Effector memory CD8-positive, alpha-beta T cell (primary cell): ENCODE measurements around the gene MCFD2.

Experiments used
- ATAC-seq: fragments of 150-1000 bp; cut with Tn5 transposase; replicated peaks from 2 replicates; pipeline ENCODE4 v1.10.0; 2021; ENCODE audit warnings: mild to moderate bottlenecking, moderate library complexity
- DNase-seq, 3 experiments: peaks; one replicate each; pipeline ENCODE4 v3.0.0; 2021
- H3K27ac Mint-ChIP-seq, 2 donors: one replicate each; pipeline ENCODE4 v1.8.0; 2022; ENCODE audit warnings: mild to moderate bottlenecking in 2 of 2, mixed read lengths in 2 of 2, moderate library complexity in 2 of 2
- H3K27me3 Mint-ChIP-seq, 2 donors: one replicate each; pipeline ENCODE4 v1.8.0; 2022; ENCODE audit warnings: mixed read lengths in 2 of 2
- H3K36me3 Mint-ChIP-seq: one replicate; pipeline ENCODE4 v1.8.0; 2022; ENCODE audit warnings: mild to moderate bottlenecking, moderate library complexity, mixed read lengths; ENCODE audit not compliant: insufficient read depth
- H3K4me1 Mint-ChIP-seq, 2 donors: one replicate each; pipeline ENCODE4 v1.8.0; 2022; ENCODE audit warnings: low read depth in 2 of 2, mixed read lengths in 2 of 2
- H3K4me3 Mint-ChIP-seq, 2 donors: one replicate each; pipeline ENCODE4 v1.8.0; 2022; ENCODE audit warnings: mild to moderate bottlenecking in 2 of 2, mixed read lengths in 2 of 2, moderate library complexity in 2 of 2
- H3K9me3 Mint-ChIP-seq, 2 donors: one replicate each; pipeline ENCODE4 v1.8.0; 2022; ENCODE audit warnings: mixed read lengths in 2 of 2

MCFD2 gene

GRCh38 chr2:46950314-46950713 is 34.7 kb upstream of the MCFD2 start:
- Mint-ChIP-seq H3K4me3 (no peak overlapping the region), H3K4me1 (peaks cover 15 to 34% of the 10 kb centered on the region in 2 donors), H3K27me3 (no peaks in the 10 kb centered on the region), H3K27ac (peak overlapping the region in 1 of 2 donors; percentile 36), H3K9me3 (no peaks in the 10 kb centered on the region), H3K36me3 (peaks cover 48% of the 10 kb centered on the region)
- ATAC-seq (no peak), DNase-seq (no peak)

GRCh38 chr2:46947841-46948240 is 32.2 kb upstream of the MCFD2 start:
- H3K4me3 Mint-ChIP-seq, result no peak overlapping the region
- H3K9me3 Mint-ChIP-seq, result no peaks in the 10 kb centered on the region
- H3K27me3 Mint-ChIP-seq, result no peaks in the 10 kb centered on the region
- H3K36me3 Mint-ChIP-seq, result peaks cover 45% of the 10 kb centered on the region
- peaks cover 23 to 38% of the 10 kb centered on the region in 2 donors for H3K4me1 Mint-ChIP-seq
- H3K27ac Mint-ChIP-seq, result peak overlapping the region in 1 of 2 donors; percentile 23
- ATAC-seq (no peak), DNase-seq (no peak)

GRCh38 chr2:46945671-46946070 is 30.1 kb upstream of the MCFD2 start:
- no peak for ATAC-seq
- Mint-ChIP-seq H3K4me1 (peaks cover 37 to 43% of the 10 kb centered on the region in 2 donors), H3K36me3 (peaks cover 45% of the 10 kb centered on the region), H3K4me3 (peak overlapping the region in 1 of 2 donors; percentile 48), H3K9me3 (no peaks in the 10 kb centered on the region), H3K27ac (peak overlapping the region; percentile 98 to 99), H3K27me3 (no peaks in the 10 kb centered on the region)
- DNase-seq, result no peak

GRCh38 chr2:46943881-46944798 is 28.5 kb upstream of the MCFD2 start:
- H3K9me3 Mint-ChIP-seq, result no peaks in the 10 kb centered on the region
- peaks cover 40% of the 10 kb centered on the region for H3K36me3 Mint-ChIP-seq
- ATAC-seq (peak; percentile 60), DNase-seq (peak; percentile 54 to 58 (median 57))
- no peaks in the 10 kb centered on the region for H3K27me3 Mint-ChIP-seq
- peaks cover 38 to 47% of the 10 kb centered on the region in 2 donors for H3K4me1 Mint-ChIP-seq
- peak overlapping the region; percentile 91 to 99 for H3K4me3 Mint-ChIP-seq
- peak overlapping the region; percentile 98 to 99 for H3K27ac Mint-ChIP-seq

GRCh38 chr2:46942891-46943626 is 27.5 kb upstream of the MCFD2 start:
- Mint-ChIP-seq H3K27me3 (no peaks in the 10 kb centered on the region), H3K4me1 (peaks cover 43 to 47% of the 10 kb centered on the region in 2 donors), H3K9me3 (no peaks in the 10 kb centered on the region), H3K4me3 (peak overlapping the region; percentile 91 to 99), H3K27ac (peak overlapping the region; percentile 98 to 99), H3K36me3 (peaks cover 40% of the 10 kb centered on the region)
- ATAC-seq (no peak), DNase-seq (no peak)

GRCh38 chr2:46942143-46942526 is 26.5 kb upstream of the MCFD2 start:
- peaks cover 47 to 49% of the 10 kb centered on the region in 2 donors for H3K4me1 Mint-ChIP-seq
- H3K36me3 Mint-ChIP-seq, result peaks cover 42% of the 10 kb centered on the region
- H3K4me3 Mint-ChIP-seq, result peak overlapping the region; percentile 91 to 99
- ATAC-seq (peak; percentile 61), DNase-seq (peak; percentile 69 to 76 (median 72))
- H3K27ac Mint-ChIP-seq, result peak overlapping the region; percentile 98 to 99
- no peaks in the 10 kb centered on the region for H3K9me3 Mint-ChIP-seq
- H3K27me3 Mint-ChIP-seq, result no peaks in the 10 kb centered on the region

- peaks cover 31% of the 10 kb centered on the region for H3K36me3 Mint-ChIP-seq
- peak overlapping the region; percentile 82 to 95 for H3K27ac Mint-ChIP-seq
- H3K27me3 Mint-ChIP-seq, result no peaks in the 10 kb centered on the region
- H3K4me3 Mint-ChIP-seq, result peak overlapping the region; percentile 88 to 91
- peaks cover 40 to 47% of the 10 kb centered on the region in 2 donors for H3K4me1 Mint-ChIP-seq
- ATAC-seq (no peak), DNase-seq (no peak)
- H3K9me3 Mint-ChIP-seq, result no peaks in the 10 kb centered on the region
Observed at GRCh38 chr2:46939626-46940359, 24.2 kb upstream of the MCFD2 start.

- no peaks in the 10 kb centered on the region for H3K9me3 Mint-ChIP-seq
- ATAC-seq (no peak), DNase-seq (no peak)
- no peaks in the 10 kb centered on the region for H3K27me3 Mint-ChIP-seq
- H3K36me3 Mint-ChIP-seq, result peaks cover 21% of the 10 kb centered on the region
- peak overlapping the region in 1 of 2 donors; percentile 12 for H3K27ac Mint-ChIP-seq
- peaks cover 24 to 40% of the 10 kb centered on the region in 2 donors for H3K4me1 Mint-ChIP-seq
- H3K4me3 Mint-ChIP-seq, result no peak overlapping the region
Observed at GRCh38 chr2:46937471-46937901, 21.9 kb upstream of the MCFD2 start.

- Mint-ChIP-seq H3K36me3 (peaks cover 12% of the 10 kb centered on the region), H3K4me3 (no peak overlapping the region), H3K4me1 (peaks cover 20 to 31% of the 10 kb centered on the region in 2 donors), H3K27ac (no peak overlapping the region), H3K9me3 (no peaks in the 10 kb centered on the region), H3K27me3 (no peaks in the 10 kb centered on the region)
- ATAC-seq (no peak), DNase-seq (no peak)
Observed at GRCh38 chr2:46936566-46936965, 21.0 kb upstream of the MCFD2 start.

GRCh38 chr2:46935071-46935470 is 19.5 kb upstream of the MCFD2 start:
- Mint-ChIP-seq H3K4me1 (peaks cover 15 to 25% of the 10 kb centered on the region in 2 donors), H3K4me3 (no peak overlapping the region), H3K9me3 (no peaks in the 10 kb centered on the region), H3K27me3 (no peaks in the 10 kb centered on the region), H3K36me3 (peaks cover 5% of the 10 kb centered on the region), H3K27ac (no peak overlapping the region)
- DNase-seq (no peak), ATAC-seq (no peak)

GRCh38 chr2:46929612-46930011 is 14.0 kb upstream of the MCFD2 start:
- DNase-seq (no peak), ATAC-seq (no peak)
- no peak overlapping the region for H3K4me3 Mint-ChIP-seq
- peaks cover 2 to 14% of the 10 kb centered on the region in 2 donors for H3K9me3 Mint-ChIP-seq
- peaks cover 2 to 9% of the 10 kb centered on the region in 2 donors for H3K4me1 Mint-ChIP-seq
- H3K36me3 Mint-ChIP-seq, result no peaks in the 10 kb centered on the region
- no peaks in the 10 kb centered on the region for H3K27me3 Mint-ChIP-seq
- no peak overlapping the region for H3K27ac Mint-ChIP-seq

- peaks cover 2 to 14% of the 10 kb centered on the region in 2 donors for H3K9me3 Mint-ChIP-seq
- H3K27me3 Mint-ChIP-seq, result no peaks in the 10 kb centered on the region
- peaks cover 0 to 4% of the 10 kb centered on the region in 2 donors for H3K4me1 Mint-ChIP-seq
- DNase-seq (no peak), ATAC-seq (no peak)
- no peak overlapping the region for H3K4me3 Mint-ChIP-seq
- no peaks in the 10 kb centered on the region for H3K36me3 Mint-ChIP-seq
- H3K27ac Mint-ChIP-seq, result no peak overlapping the region
Observed at GRCh38 chr2:46926863-46927262, 11.3 kb upstream of the MCFD2 start.
